HG03095 (cell line): ENCODE results near the gene BCL11A.
A peak's percentile ranks its signal among the peaks of the same experiment; 100 is the strongest.

Experiments
- ATAC-seq: cut with Tn5 transposase; IDR thresholded peaks from one replicate; pipeline ENCODE4 v1.9.1; 2021; ENCODE audit warnings: moderate library complexity; ENCODE audit not compliant: unreplicated experiment

The BCL11A gene

GRCh38 chr2:60548311-60548710 is 5.1 kb downstream of the BCL11A start:
- no peak for ATAC-seq

GRCh38 chr2:60547841-60548240 is 5.6 kb downstream of the BCL11A start:
- no peak for ATAC-seq

DNA sequence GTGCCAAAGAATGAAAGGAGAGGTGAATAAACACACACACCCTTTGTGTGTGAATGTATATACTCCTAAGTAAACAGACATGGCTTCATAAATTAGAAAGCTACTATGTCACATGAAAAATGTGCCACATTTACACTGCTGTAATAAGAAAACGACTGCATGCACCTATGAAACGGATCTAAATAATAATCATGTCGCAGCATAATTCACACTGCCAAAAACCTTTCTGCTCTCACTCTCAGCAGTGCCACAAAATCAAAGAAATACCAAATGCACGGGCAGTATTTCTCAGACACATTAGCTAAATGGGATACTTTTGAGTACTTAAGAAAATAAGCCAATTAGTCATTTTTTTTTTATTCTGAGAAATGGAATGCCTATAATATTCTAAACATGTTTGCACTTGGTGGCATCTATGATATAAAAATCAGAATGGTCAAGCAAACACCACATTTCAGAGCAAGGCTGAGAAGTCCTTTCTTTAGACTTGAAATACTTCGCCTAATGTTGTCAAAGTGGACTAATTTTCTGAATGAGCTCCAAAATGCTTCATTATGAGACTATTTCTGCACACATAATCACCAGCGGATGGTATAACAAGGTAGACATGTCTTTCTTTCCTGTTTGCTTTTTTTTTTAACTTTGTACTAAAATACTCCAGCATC is 6.6 kb downstream of the BCL11A start:
- ATAC-seq = no peak

GRCh38 chr2:60544954-60545560 is 8.4 kb downstream of the BCL11A start:
- no peak for ATAC-seq

DNA sequence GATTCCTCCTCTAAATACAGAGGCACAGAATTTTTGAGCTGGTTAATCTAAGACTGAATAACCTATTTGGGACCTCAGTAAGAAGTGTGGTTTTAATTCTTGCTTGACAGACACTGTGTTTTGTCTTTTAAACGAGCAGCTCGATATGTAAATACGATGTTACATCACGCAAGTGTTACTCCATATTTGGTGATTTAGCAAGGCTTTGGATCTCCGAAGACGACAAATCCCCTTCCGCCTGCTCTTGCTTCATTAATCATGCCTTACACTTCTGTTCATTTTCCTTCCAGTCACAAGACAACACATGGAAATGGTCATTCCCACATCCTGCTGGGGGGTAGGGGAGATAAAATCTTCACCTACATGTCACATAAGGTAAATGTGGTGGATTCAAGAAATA is 9.4 kb downstream of the BCL11A start:
- ATAC-seq = no peak

DNA sequence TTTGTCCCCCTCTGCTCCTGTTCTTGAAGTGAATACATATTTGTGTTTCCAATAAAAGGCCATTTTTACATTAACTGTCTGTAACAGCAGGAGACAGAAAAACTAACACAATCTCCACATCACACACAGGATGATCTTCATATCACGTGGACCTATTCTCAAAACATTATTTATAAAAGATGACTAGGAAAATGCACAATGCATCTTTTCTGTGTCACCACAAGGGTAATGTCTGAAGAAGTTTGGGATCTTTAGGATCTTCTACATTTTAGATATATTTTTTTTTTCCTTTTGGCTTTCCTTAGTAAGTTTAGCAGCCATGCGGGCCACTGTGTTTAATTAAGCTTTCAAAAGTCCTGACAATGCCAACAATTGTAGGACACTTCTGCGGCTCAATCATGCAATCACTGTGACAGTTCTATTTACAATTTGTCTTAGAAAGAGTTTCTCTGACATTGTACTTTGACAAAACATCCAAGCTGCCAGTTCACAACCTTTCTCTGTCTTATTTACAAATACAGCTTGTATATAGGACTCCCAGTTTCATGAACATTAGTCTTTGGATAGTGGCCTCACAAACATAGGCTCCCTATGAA is 12.3 kb downstream of the BCL11A start:
- no peak for ATAC-seq

DNA sequence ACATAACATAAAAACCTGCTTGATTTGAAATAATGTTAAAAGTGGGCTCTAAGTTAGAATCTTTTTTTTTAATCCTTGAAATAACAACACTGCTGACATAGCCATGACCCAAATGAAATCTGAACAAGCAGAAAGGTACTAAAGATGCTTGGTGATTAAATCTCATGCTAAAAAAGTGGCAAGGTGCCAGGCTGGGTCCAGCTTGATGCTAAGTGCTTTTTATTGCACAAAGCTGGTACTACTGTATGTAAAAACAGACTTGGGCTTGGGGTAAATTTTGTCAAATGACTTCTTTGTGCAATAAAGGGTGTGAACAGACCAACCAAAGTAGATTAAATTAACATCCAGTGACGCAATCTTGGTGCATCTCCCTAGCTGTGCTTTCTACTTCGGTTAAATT is 13.4 kb downstream of the BCL11A start:
- no peak for ATAC-seq

GRCh38 chr2:60539140-60539539 is 14.3 kb downstream of the BCL11A start:
- no peak for ATAC-seq

DNA sequence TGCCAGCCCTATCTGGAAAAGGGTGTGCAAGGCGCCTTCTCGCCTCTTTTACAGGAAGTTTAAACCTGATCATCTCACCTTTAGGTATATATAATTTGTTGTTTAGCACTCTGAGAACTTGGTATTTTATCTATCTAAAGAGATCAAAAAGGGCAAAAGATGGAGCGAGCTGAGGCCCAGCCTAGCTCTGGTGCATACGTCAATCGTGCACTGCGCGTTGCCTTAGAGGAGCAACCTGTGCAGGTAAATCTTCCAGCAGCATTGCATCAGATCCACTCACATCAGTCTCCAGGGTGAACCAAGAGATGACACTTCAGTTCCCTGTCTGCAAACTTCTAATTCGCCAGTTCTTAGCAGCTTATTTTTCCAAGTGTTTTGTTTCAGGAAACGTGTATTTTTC is 15.4 kb downstream of the BCL11A start:
- ATAC-seq = no peak

DNA sequence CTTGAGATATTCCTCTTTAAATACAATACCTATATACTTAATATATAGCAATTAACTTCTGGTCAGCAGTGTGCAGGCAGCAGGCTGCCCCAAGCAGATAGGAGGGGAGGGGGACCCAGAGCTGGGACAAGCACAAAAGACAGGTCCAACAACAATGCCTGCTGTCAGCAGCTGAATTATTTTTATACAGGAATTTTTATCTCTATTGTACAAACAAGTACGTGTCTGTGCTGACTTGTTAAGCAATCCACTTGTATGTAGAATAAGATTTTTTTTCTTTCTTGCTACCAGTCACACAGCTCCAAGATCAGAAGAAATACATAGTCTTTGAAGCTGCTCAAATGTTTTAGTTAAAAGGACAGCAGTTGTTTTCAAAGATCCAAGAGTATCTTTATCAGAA is 16.7 kb downstream of the BCL11A start:
- ATAC-seq = no peak

DNA sequence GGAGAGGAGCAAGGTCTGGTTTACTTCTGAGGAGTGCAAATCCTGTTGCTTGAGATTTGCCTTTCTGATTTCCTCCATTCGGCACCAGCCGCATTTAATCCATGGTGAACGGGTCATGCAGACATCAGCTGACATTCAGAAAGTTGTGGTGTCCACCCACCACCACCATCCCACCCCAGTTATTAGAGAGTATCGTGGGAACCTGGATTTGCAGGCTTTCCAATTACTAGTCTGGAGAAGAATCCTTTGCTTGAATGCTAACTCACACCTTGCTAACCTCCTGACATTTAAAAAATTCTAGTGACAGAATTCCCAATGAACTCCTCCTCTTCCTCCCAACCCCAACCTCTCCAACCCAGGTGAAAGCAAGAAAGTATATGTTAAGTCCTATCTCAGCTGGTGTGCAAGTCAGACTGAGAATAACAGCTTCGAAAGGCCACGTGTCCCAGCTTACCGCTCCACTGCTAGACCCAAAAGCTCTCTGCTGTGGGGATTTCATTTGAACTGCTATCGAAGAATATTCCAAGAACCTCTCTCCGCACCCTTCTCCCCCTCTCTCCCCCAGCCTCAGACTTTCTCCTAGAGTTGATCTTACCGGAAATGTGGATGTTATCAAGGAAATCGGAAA is 17.7 kb downstream of the BCL11A start:
- ATAC-seq = peak; percentile 74

- ATAC-seq = no peak
Observed at GRCh38 chr2:60534892-60535684, 18.4 kb downstream of the BCL11A start.

- no peak for ATAC-seq
Observed at GRCh38 chr2:60534052-60534685, 19.3 kb downstream of the BCL11A start.

DNA sequence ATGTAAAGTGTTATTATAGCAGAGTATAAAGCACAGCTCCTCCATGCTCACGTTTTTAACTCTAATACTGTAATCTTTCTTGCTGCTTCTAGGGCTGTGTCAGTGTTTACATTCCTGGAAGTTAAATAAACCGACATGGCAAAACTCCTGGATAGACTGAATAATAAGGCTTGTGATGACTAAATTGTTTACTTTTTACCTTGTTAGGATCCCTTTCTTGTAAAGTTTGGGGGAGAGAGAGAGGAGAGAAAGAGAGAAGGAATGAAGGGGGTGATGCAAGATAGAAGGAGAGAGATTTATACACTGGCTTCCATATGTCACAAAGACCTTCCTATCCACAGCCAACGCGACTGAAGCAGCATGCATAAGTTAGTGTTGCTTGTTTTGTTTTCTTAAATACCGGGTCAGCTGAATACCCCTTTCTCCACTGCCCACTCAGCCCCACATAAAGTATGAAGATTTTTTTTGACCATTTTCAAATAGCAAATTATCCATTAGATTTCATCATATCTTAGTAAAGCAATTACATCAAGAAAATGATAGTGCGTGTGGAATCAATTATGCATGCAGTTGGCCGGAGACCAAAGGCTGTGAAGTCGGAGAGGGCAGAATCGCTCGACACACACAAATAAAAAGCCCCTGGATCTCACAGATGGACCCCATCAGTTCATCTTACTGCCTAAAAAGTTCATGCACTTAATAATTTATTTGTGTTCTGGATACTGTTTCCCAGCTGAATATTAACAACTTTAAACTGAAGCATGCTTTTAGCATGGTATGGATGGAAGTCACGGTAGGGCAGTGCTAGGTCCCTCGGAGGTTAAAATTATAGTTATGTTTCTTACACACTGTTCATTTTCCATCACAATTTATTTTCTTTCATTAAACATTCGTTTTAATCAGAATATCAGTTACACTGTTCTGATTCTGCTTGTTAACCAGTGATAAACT is 20.1 kb downstream of the BCL11A start:
- no peak for ATAC-seq

GRCh38 chr2:60532421-60532820 is 21.0 kb downstream of the BCL11A start:
- ATAC-seq = no peak

DNA sequence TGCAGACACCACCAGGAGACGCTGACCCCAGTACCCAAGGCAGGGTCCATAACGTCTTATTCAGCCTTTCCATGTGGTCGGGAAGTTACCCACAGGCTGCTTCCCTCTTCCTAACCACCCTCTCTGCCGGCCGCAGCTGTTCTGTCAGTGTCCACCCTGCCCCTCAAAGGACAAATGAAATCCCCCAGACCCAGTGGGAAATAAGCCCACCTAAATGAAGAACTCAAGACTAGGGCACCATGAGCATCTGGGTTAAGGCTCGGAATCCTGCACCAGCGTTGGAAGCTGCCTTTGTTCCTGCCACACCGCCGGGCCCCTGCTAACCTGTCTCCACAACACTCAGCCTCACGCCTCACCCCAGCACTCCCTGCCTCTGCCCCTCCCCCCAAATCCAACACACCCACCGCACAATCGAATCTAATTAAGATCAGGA is 21.7 kb downstream of the BCL11A start:
- ATAC-seq = no peak

GRCh38 chr2:60530660-60531281 is 22.7 kb downstream of the BCL11A start:
- ATAC-seq = peak; percentile 48

GRCh38 chr2:60529785-60530627 is 23.4 kb downstream of the BCL11A start:
- no peak for ATAC-seq
